OCI-LY7 (cell line): ENCODE data around the gene C9orf40. TPM values are rescaled to one million over a fixed set of nuclear protein-coding genes. Genes with fewer than 3 reads are reported as not detected.

ENCODE experiments used
- BruUV-seq: library from RNA; stranded (reverse); fragments of 400-500 nt; replicated peaks from 2 replicates; lab custom pipeline; 2021; lab: Mats Ljungman, UMichigan
- CTCF ChIA-PET: fragments of 300-600 bp; sonication (Branson Sonifier 250); formaldehyde crosslinking; loops from one replicate; lab custom pipeline; 2022; ENCODE audit warnings: antibody characterized with exemption; ENCODE audit not compliant: unreplicated experiment; lab: Charles Lee
- POLR2A ChIA-PET: fragments of 300-600 bp; sonication (Branson Sonifier 250); formaldehyde crosslinking; loops from one replicate; lab custom pipeline; 2022; ENCODE audit warnings: antibody characterized with exemption; lab: Charles Lee
- DNase-seq: peaks from one replicate; pipeline ENCODE4 v3.0.0-alpha.2; 2015; ENCODE audit warnings: low spot score
- H2AFZ ChIP-seq: fragments of 200-600 bp; sonication (generic), shearing (Covaris generic); 2 replicates; pipeline ENCODE4 v1.6.1; 2014; ENCODE audit warnings: mild to moderate bottlenecking, antibody characterized with exemption, low read length, moderate library complexity
- H3K27ac ChIP-seq: fragments of 200-600 bp; sonication (generic); 2 replicates; pipeline ENCODE4 v1.5.1; 2014; ENCODE audit warnings: mixed run types, low read depth, mild to moderate bottlenecking, moderate library complexity, low read length, inconsistent platforms; ENCODE audit not compliant: poor library complexity, severe bottlenecking
- H3K36me3 ChIP-seq: fragments of 200-600 bp; sonication (generic); 2 replicates; pipeline ENCODE4 v1.6.1; 2014; ENCODE audit warnings: mild to moderate bottlenecking, antibody characterized with exemption, low read length, moderate library complexity, mixed read lengths; ENCODE audit not compliant: insufficient read depth
- H3K4me1 ChIP-seq: fragments of 200-600 bp; sonication (generic); 2 replicates; pipeline ENCODE4 v1.5.1; 2014; ENCODE audit warnings: mild to moderate bottlenecking, low read length; ENCODE audit not compliant: insufficient read depth, poor library complexity, severe bottlenecking
- H3K4me2 ChIP-seq: fragments of 200-600 bp; sonication (generic); 2 replicates; pipeline ENCODE4 v1.6.1; 2014; ENCODE audit warnings: mild to moderate bottlenecking, low read length
- H3K4me3 ChIP-seq: fragments of 200-600 bp; sonication (generic); 2 replicates; pipeline ENCODE4 v1.5.1; 2014; ENCODE audit warnings: mild to moderate bottlenecking, low read depth, low read length; ENCODE audit not compliant: poor library complexity, severe bottlenecking
- H3K79me2 ChIP-seq: fragments of 200-600 bp; sonication (generic); 2 replicates; pipeline ENCODE4 v1.6.1; 2016; ENCODE audit warnings: low read depth, mild to moderate bottlenecking, low read length, moderate library complexity, mixed read lengths; ENCODE audit not compliant: insufficient read depth
- H3K9me2 ChIP-seq: fragments of 200-600 bp; sonication (generic); 2 replicates; pipeline ENCODE4 v1.6.1; 2016; ENCODE audit warnings: mild to moderate bottlenecking, low read length, mixed read lengths; ENCODE audit not compliant: insufficient read depth
- H3K9me3 ChIP-seq: fragments of 200-600 bp; sonication (generic); 2 replicates; pipeline ENCODE4 v1.6.1; 2014; ENCODE audit warnings: mild to moderate bottlenecking, mixed run types, low read length, mixed read lengths
- H4K20me1 ChIP-seq: fragments of 200-600 bp; sonication (generic); 2 replicates; pipeline ENCODE4 v1.6.1; 2014; ENCODE audit warnings: mild to moderate bottlenecking, antibody characterized with exemption, low read length, moderate library complexity, mixed read lengths; ENCODE audit not compliant: insufficient read depth
- CTCF ChIP-seq: fragments of 200-600 bp; sonication (generic); conservative IDR thresholded peaks from 2 replicates; pipeline ENCODE4 v1.5.1; 2014; ENCODE audit warnings: mild to moderate bottlenecking, antibody characterized with exemption, low read length, moderate library complexity, mixed read lengths
- EZH2phosphoT487 ChIP-seq: fragments of 200-600 bp; sonication (generic); IDR thresholded peaks from 2 replicates; pipeline ENCODE4 v1.6.1; 2018; ENCODE audit warnings: low read depth, borderline replicate concordance, mild to moderate bottlenecking, mixed run types, antibody characterized with exemption, low read length, moderate library complexity, mixed read lengths
- intact Hi-C: fragments of 100-400 bp; cut with micrococcal nuclease; formaldehyde crosslinking; loops from one replicate; pipeline ENCODE4 v1.10.0; 2022; ENCODE audit not compliant: unreplicated experiment
- total RNA-seq, 2 experiments: library from RNA; depleted of rRNA in 1 of 2; stranded (reverse); fragments of >200 nt in 1 of 2; shearing (Covaris generic) in 1 of 2; gene quantifications; 2 replicates each; pipeline ENCODE4 v1.2.3, GENCODE V29; 2014 to 2022

Gene C9orf40
- total RNA-seq, 2 experiments from 2014 or later: 19.8 to 41.3 TPM

GRCh38 chr9:74979844-74980243, 27.1 kb upstream of the C9orf40 start:
- POLR2A ChIA-PET: interaction anchor here (1.0 kb wide), 1 partner anchor 24 kb away, joined by 3 read pairs; no protein-coding TSS in a partner anchor
- Histone ChIP-seq H3K79me2 (no peaks in the 10 kb centered on the region), H3K9me3 (no peaks in the 10 kb centered on the region), H2AFZ (no peak overlapping the region), H4K20me1 (no peaks in the 10 kb centered on the region), H3K4me1 (no peaks in the 10 kb centered on the region), H3K9me2 (no peaks in the 10 kb centered on the region), H3K4me3 (no peak overlapping the region), H3K4me2 (no peak overlapping the region), H3K36me3 (peaks cover 76% of the 10 kb centered on the region), H3K27ac (no peak overlapping the region)
- intact Hi-C loops: no loop called here
- DNase-seq: no peak
- CTCF ChIA-PET: no interaction called here
- BruUV-seq: no TSS peak
- TF ChIP-seq EZH2phosphoT487: no peak
- TF ChIP-seq CTCF: no peak

DNA sequence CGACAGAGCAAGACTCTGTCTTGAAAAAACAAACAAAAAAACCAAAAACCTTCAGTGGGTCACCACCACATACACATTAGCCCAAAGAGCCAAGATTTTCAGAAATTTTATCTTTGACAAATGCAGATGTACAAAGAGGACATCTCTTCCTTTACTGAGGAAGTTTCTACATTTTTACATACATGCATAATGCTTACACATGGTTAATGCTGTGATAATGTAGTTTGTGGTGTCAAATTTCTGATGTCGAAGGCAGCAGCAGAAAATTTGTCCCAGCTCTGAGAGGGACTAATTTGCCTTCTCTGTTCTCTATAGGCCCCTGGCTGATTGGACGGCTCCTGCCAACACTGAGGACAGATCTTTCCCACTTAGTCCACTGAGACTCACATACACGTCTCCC, 24.6 kb upstream of the C9orf40 start:
- Histone ChIP-seq H2AFZ (no peak overlapping the region), H3K9me2 (no peaks in the 10 kb centered on the region), H4K20me1 (no peaks in the 10 kb centered on the region), H3K4me3 (no peak overlapping the region), H3K36me3 (peaks cover 53% of the 10 kb centered on the region), H3K4me2 (no peak overlapping the region), H3K27ac (no peak overlapping the region), H3K9me3 (no peaks in the 10 kb centered on the region), H3K4me1 (peaks cover 10% of the 10 kb centered on the region), H3K79me2 (no peaks in the 10 kb centered on the region)
- CTCF ChIA-PET: no interaction called here
- DNase-seq: no peak
- intact Hi-C loops: no loop called here
- POLR2A ChIA-PET: no interaction called here
- BruUV-seq: no TSS peak
- TF ChIP-seq EZH2phosphoT487 (no peak), CTCF (no peak)

DNA sequence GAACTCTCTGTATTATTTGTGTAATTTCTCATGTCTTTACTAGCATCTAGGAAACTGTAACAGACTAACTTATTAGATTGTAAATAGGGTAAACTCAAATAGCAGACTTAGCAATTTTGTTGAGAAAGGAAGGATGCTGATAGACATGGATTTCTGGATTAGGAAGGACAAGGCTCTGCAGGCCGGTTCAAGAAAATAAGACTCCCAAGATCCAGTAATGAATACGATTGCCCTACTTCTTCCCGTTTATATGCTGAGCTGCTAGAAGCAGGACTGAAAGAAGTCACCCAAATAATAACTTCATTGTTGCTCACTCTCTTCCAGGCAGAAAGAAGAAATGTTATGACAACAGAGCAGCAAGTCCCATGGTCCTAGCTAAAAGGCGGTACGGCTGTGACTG, 22.8 kb upstream of the C9orf40 start:
- TF ChIP-seq CTCF: no peak
- no peak for TF ChIP-seq EZH2phosphoT487
- Histone ChIP-seq H3K9me2 (no peaks in the 10 kb centered on the region), H3K79me2 (no peaks in the 10 kb centered on the region), H4K20me1 (no peaks in the 10 kb centered on the region), H3K9me3 (no peaks in the 10 kb centered on the region), H3K4me1 (peaks cover 10% of the 10 kb centered on the region), H3K27ac (no peak overlapping the region), H3K4me3 (no peak overlapping the region), H3K36me3 (peaks cover 47% of the 10 kb centered on the region), H3K4me2 (no peak overlapping the region), H2AFZ (no peak overlapping the region)
- no peak for DNase-seq
- BruUV-seq: no TSS peak
- ChIA-PET CTCF (no interaction called here), POLR2A (interaction anchor here (1.2 kb wide), 1 partner anchor 21 kb away, joined by 3 read pairs; no protein-coding TSS in a partner anchor)
- intact Hi-C loops: no loop called here
